Heart right ventricle (tissue), 16 donors: Measurements from ENCODE around the gene GNG11. TPM values are rescaled to one million over a fixed set of nuclear protein-coding genes. Genes with fewer than 3 reads are reported as not detected.
A peak's percentile ranks its signal among the peaks of the same experiment; 100 is the strongest.

Experiments
- ATAC-seq, 8 donors: fragments of 200-7000 bp; cut with Tn5 transposase; one replicate each; pipeline ENCODE4 v1.9.1; 2020; ENCODE audit warnings: mild to moderate bottlenecking in 8 of 8, moderate library complexity in 8 of 8, moderate number of reproducible peaks in 1 of 8
- DNase-seq, 2 donors: peaks; one replicate each; pipeline ENCODE4 v3.0.0-alpha.2; 2020
- H3K27ac ChIP-seq, 10 donors: fragments of 200-600 bp; sonication (generic) in 2 of 10; one replicate each; pipeline versions ENCODE4 v1.5.0 to v1.8.0; 2020 to 2022; ENCODE audit warnings: mild to moderate bottlenecking in 3 of 10
- H3K27me3 ChIP-seq, 7 donors: fragments of 200-600 bp; one replicate each; pipeline ENCODE4 v1.8.0; 2021 to 2022; ENCODE audit warnings: mild to moderate bottlenecking in 2 of 7
- H3K36me3 ChIP-seq, 9 donors: fragments of 200-600 bp; sonication (generic) in 1 of 9; one replicate each; pipeline versions ENCODE4 v1.5.0 to v1.8.0; 2020 to 2022; ENCODE audit warnings: mild to moderate bottlenecking in 2 of 9
- H3K4me1 ChIP-seq, 9 donors: fragments of 200-600 bp; sonication (generic) in 1 of 9; one replicate each; pipeline versions ENCODE4 v1.5.0 to v1.8.0; 2020 to 2022; ENCODE audit warnings: mild to moderate bottlenecking in 4 of 9
- H3K4me3 ChIP-seq, 10 donors: fragments of 200-600 bp; sonication (generic) in 2 of 10; one replicate each; pipeline versions ENCODE4 v1.5.0 to v1.8.0; 2020 to 2022; ENCODE audit warnings: mild to moderate bottlenecking in 7 of 10, moderate library complexity in 2 of 10
- H3K9me3 ChIP-seq, 11 donors: fragments of 200-600 bp in 10 of 11; sonication (generic) in 2 of 11; one replicate each; pipeline versions ENCODE4 v1.5.0 to v1.8.0; 2013 to 2022; ENCODE audit warnings: mild to moderate bottlenecking in 2 of 11, control low read depth in 1 of 11, moderate library complexity in 1 of 11
- CTCF ChIP-seq, 9 donors: fragments of 200-600 bp; sonication (generic) in 2 of 9; IDR thresholded peaks; one replicate each; pipeline versions ENCODE4 v1.5.0 to v1.8.0; 2021 to 2022; ENCODE audit warnings: antibody characterized with exemption in 9 of 9, mild to moderate bottlenecking in 5 of 9, moderate library complexity in 1 of 9
- WGBS, 2 donors: extraction: QIAGEN DNeasy Blood & Tissue Kit; methylation state at CpG; one replicate each; pipeline ENCODE4 v1.1.7; 2013; ENCODE audit warnings: inconsistent platforms in 1 of 2; 5-methylcytosine and 5-hydroxymethylcytosine counted together
- intact Hi-C, 10 donors: fragments of 100-400 bp; cut with DNase I; formaldehyde crosslinking; loops; one replicate each; pipeline versions ENCODE4 v1.11.1 to v1.14.2; 2022
- long read RNA-seq, 3 donors: library from polyadenylated mRNA; unstranded; transcript quantifications; one replicate each; pipeline ENCODE4 v2.0.0, GENCODE V29; 2020 to 2021
- polyA plus RNA-seq, 2 donors: library from polyadenylated mRNA; stranded (reverse); fragments of 200-250 nt; gene quantifications; one replicate each; pipeline ENCODE4 v1.2.3, GENCODE V29; 2013
- total RNA-seq, 10 donors: library from RNA; stranded (reverse); fragmentation: NEBNext Ultra II Directional in 3 of 10; extraction: Animal tissue kit (Norgen Biotek cat#: 25700) in 3 of 10; gene quantifications; one replicate each; pipeline versions ENCODE4 v1.2.1 to v1.2.4, GENCODE V29; 2021 to 2023
- donor health status: Arrhythmogenic right ventricular cardiomyopathy.
- donor health status: ischemic (EF 13 %, LVEDD 7.1; RV severe dilation, severe dysfunction).
- donor health status: healthy with polysubstance abuse.
- donor health status: DM: no; HTN: yes; CAD: no.
- donor health status: DM: no; HTN: no; CAD: no.
- donor health status: ischemic (EF 25% LVEDD 6.9; RV normal size, moderate dysfunction).
- donor health status: ischemic (EF 25% LVEDD 5.7; RV mildly dilated, moderate dysfunction).
- donor health status: healthy.
- donor health status: DM: yes; HTN: yes; CAD: no.
- donor health status: Ischemic cardiomyopathy.
- donor health status: ischemic (EF 35%, LVEDD 5.7; RV mildly dilated, moderate dysfunction).
- donor health status: nonischemic (EF 11% LVEDD 7.7; RV severe dilation, severe dysfunction).
- donor health status: DM: yes; HTN: yes; CAD: no.
- donor health status: PGD.
- donor health status: ischemic (EF 29% LVEDD 5.4; RV normal size, mild dysfunction).
- donor health status: nonischemic (EF 23%, LVEDD 6.1; RV moderate dilation, normal function).

Gene GNG11
- total RNA-seq (10 to 100 TPM; 10.6 to 24.7 (median 14.6) TPM), polyA plus RNA-seq (10 to 100 TPM; 32.1 to 52.7 TPM)
- long read RNA-seq, donor 1, transcript GNG11-201 (2 exons, 3,055 nt), result major isoform, 69 of 70 reads
- long read RNA-seq, donor 1, partial matches to known transcripts, result 0 of 70 reads
- long read RNA-seq, donor 1, other reads (novel, unspliced or antisense), result 1 of 70 reads
- long read RNA-seq, donor 2, transcript GNG11-201 (2 exons, 3,055 nt), result major isoform, 58 of 59 reads
- long read RNA-seq, donor 2, partial matches to known transcripts, result 1 of 59 reads
- long read RNA-seq, donor 2, other reads (novel, unspliced or antisense), result 0 of 59 reads
- long read RNA-seq, donor 3, transcript GNG11-201 (2 exons, 3,055 nt), result major isoform, 16 of 16 reads
- long read RNA-seq, donor 3, partial matches to known transcripts, result 0 of 16 reads
- long read RNA-seq, donor 3, other reads (novel, unspliced or antisense), result 0 of 16 reads

- H3K9me3 ChIP-seq, result no peaks in the 10 kb centered on the region
- peak within 1 kb of the TSS; percentile 34 to 80 (median 62) for H3K4me3 ChIP-seq
- peak within 1 kb of the TSS; percentile 84 to 98 (median 90) for H3K27ac ChIP-seq
- H3K4me1 ChIP-seq, result peaks cover 0 to 44% (median 16%) of the 10 kb centered on the region in 9 donors
- H3K36me3 ChIP-seq, result peaks cover 0 to 18% (median under 1%) of the 10 kb centered on the region in 9 donors
- DNase-seq (peak; percentile 87 to 90), ATAC-seq (peak; percentile 91 to 98 (median 97))
- peak in 2 of 9 donors; percentile 11 to 27 for TF ChIP-seq CTCF (IDR thresholded peaks at IDR 0.05)
- 2 to 3% methylated on average over 39 of the region's 39 CpGs for WGBS, 2 donors
- intact Hi-C loops, result loop anchor here in 4 of 10 donors (5.0 kb wide), 1 partner anchor 80 kb away; the partner anchor contains the start of gene BET1 (in 4 of the 4)
- peaks cover 0 to 30% (median 0%) of the 10 kb centered on the region in 7 donors for H3K27me3 ChIP-seq
These were observed at the start of gene GNG11 for GRCh38 chr7:93921607-93922566. GNG11 (plus strand) TSS chr7:93921735; CDS start chr7:93922138, 403 bp downstream.

GRCh38 chr7:93873998-93874574, 47.4 kb upstream of the GNG11 start:
- DNase-seq, result no peak
- H3K36me3 ChIP-seq, result no peaks in the 10 kb centered on the region
- ATAC-seq, result no peak
- intact Hi-C loops, result no loop called here
- H3K27me3 ChIP-seq, result no peaks in the 10 kb centered on the region
- H3K27ac ChIP-seq, result no peak overlapping the region
- H3K9me3 ChIP-seq, result peaks cover 0 to 19% (median 2%) of the 10 kb centered on the region in 11 donors
- H3K4me1 ChIP-seq, result no peaks in the 10 kb centered on the region
- H3K4me3 ChIP-seq, result no peak overlapping the region
- no peak for TF ChIP-seq CTCF (IDR thresholded peaks at IDR 0.05)
- WGBS, 2 donors, result 88 to 100% methylated on average over 1 of the region's 1 CpG

DNA sequence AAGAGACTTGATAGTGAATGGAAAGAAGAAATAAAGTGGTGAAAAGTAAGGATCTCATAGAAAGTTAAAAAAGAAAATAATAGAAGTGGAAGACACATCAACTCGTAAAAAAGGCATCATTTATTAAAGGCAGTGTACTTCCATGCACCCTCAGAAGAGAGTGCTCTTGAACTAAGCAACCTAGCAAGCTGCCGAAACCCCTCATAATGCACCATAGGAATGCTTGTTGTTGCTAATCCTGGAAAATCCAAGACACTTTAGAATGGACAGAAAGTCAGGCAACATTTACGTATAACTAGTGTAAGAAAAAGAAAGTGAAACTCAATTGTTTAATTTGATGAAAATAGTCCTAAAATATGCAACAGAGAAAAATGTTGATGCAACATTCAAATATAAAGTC, 43.8 kb upstream of the GNG11 start:
- intact Hi-C loops, result no loop called here
- Histone ChIP-seq H3K4me1 (no peaks in the 10 kb centered on the region), H3K27ac (no peak overlapping the region), H3K27me3 (no peaks in the 10 kb centered on the region), H3K4me3 (no peak overlapping the region), H3K9me3 (peaks cover 0 to 31% (median 12%) of the 10 kb centered on the region in 11 donors), H3K36me3 (no peaks in the 10 kb centered on the region)
- 75 to 87% methylated on average over 3 of the region's 3 CpGs for WGBS, 2 donors
- DNase-seq (no peak), ATAC-seq (no peak)
- no peak for TF ChIP-seq CTCF (IDR thresholded peaks at IDR 0.05)

- no peak for TF ChIP-seq CTCF (IDR thresholded peaks at IDR 0.05)
- intact Hi-C loops, result no loop called here
- H3K27ac ChIP-seq, result no peak overlapping the region
- H3K4me1 ChIP-seq, result no peaks in the 10 kb centered on the region
- peaks cover 0 to 24% (median 12%) of the 10 kb centered on the region in 11 donors for H3K9me3 ChIP-seq
- no peak overlapping the region for H3K4me3 ChIP-seq
- H3K27me3 ChIP-seq, result no peaks in the 10 kb centered on the region
- DNase-seq, result no peak
- ATAC-seq, result no peak
- H3K36me3 ChIP-seq, result no peaks in the 10 kb centered on the region
These were observed 42.2 kb upstream of the GNG11 start for GRCh38 chr7:93879356-93879755.
